HEK293T (cell line): Measurements from ENCODE around the gene NDFIP1.
"Not testable (repeated sequence)": the region's sequence is repeated elsewhere in the genome, so short reads cannot be mapped to it uniquely, and the experiment has no call there.

ENCODE experiments used
- CTCF ChIA-PET: fragments of 350-600 bp; formaldehyde crosslinking; extraction: SDS; loops from one replicate; lab custom pipeline; 2021; ENCODE audit warnings: antibody characterized with exemption, inconsistent platforms; lab: Yijun Ruan, JAX
- POLR2A ChIA-PET: fragments of 350-600 bp; formaldehyde crosslinking; extraction: SDS; loops from one replicate; lab custom pipeline; 2020; ENCODE audit warnings: antibody characterized with exemption, inconsistent platforms; lab: Yijun Ruan, JAX
- DNase-seq: peaks from one replicate; pipeline ENCODE4 v3.0.0; 2012; ENCODE audit warnings: mixed read lengths; ENCODE audit errors: extremely low spot score
- ARNT ChIP-seq: fragments of 450-650 bp; IDR thresholded peaks from 2 replicates; pipeline ENCODE4 v1.6.1; 2017; ENCODE audit warnings: mild to moderate bottlenecking
- BHLHE40 ChIP-seq: fragments of 450-650 bp; IDR thresholded peaks from 2 replicates; pipeline ENCODE4 v1.6.1; 2016; ENCODE audit warnings: mild to moderate bottlenecking, moderate library complexity, borderline replicate concordance
- CTBP1 ChIP-seq: fragments of 450-650 bp; IDR thresholded peaks from 2 replicates; pipeline ENCODE4 v1.6.1; 2016; ENCODE audit warnings: borderline replicate concordance
- ELF4 ChIP-seq: fragments of 450-650 bp; IDR thresholded peaks from 2 replicates; pipeline ENCODE4 v1.6.1; 2017; ENCODE audit warnings: antibody characterized with exemption
- FOXA1 ChIP-seq: fragments of 450-650 bp; IDR thresholded peaks from 2 replicates; pipeline ENCODE4 v1.6.1; 2016; ENCODE audit warnings: mild to moderate bottlenecking
- FOXK2 ChIP-seq: fragments of 450-650 bp; IDR thresholded peaks from 2 replicates; pipeline ENCODE4 v1.6.1; 2016; ENCODE audit warnings: mild to moderate bottlenecking
- FOXM1 ChIP-seq: fragments of 450-650 bp; IDR thresholded peaks from 2 replicates; pipeline ENCODE4 v1.6.1; 2017; ENCODE audit warnings: mild to moderate bottlenecking, borderline replicate concordance
- HDGF ChIP-seq: fragments of 450-650 bp; IDR thresholded peaks from 2 replicates; pipeline ENCODE4 v1.6.1; 2017; ENCODE audit warnings: antibody characterized with exemption, borderline replicate concordance
- L3MBTL2 ChIP-seq: fragments of 450-650 bp; conservative IDR thresholded peaks from 2 replicates; pipeline ENCODE4 v1.6.1; 2016; ENCODE audit warnings: mild to moderate bottlenecking
- LEF1 ChIP-seq: fragments of 450-650 bp; IDR thresholded peaks from 2 replicates; pipeline ENCODE4 v1.6.1; 2017; ENCODE audit warnings: mild to moderate bottlenecking, borderline replicate concordance
- NFRKB ChIP-seq: fragments of 450-650 bp; IDR thresholded peaks from 2 replicates; pipeline ENCODE4 v1.6.1; 2016; ENCODE audit warnings: mild to moderate bottlenecking, moderate library complexity
- SP1 ChIP-seq: fragments of 450-650 bp; IDR thresholded peaks from 2 replicates; pipeline ENCODE4 v1.6.1; 2017
- SUZ12 ChIP-seq: fragments of 450-650 bp; IDR thresholded peaks from 2 replicates; pipeline ENCODE4 v1.6.1; 2016; ENCODE audit warnings: mild to moderate bottlenecking
- TARDBP ChIP-seq: fragments of 450-650 bp; IDR thresholded peaks from 2 replicates; pipeline ENCODE4 v1.6.1; 2016
- ZNF384 ChIP-seq: fragments of 450-650 bp; IDR thresholded peaks from 2 replicates; pipeline ENCODE4 v1.6.1; 2016
- TF ChIP-seq, protein P1 (sequence below): fragments of 450-650 bp; IDR thresholded peaks from 2 replicates; pipeline ENCODE4 v1.6.1; 2016

The NDFIP1 gene

DNA sequence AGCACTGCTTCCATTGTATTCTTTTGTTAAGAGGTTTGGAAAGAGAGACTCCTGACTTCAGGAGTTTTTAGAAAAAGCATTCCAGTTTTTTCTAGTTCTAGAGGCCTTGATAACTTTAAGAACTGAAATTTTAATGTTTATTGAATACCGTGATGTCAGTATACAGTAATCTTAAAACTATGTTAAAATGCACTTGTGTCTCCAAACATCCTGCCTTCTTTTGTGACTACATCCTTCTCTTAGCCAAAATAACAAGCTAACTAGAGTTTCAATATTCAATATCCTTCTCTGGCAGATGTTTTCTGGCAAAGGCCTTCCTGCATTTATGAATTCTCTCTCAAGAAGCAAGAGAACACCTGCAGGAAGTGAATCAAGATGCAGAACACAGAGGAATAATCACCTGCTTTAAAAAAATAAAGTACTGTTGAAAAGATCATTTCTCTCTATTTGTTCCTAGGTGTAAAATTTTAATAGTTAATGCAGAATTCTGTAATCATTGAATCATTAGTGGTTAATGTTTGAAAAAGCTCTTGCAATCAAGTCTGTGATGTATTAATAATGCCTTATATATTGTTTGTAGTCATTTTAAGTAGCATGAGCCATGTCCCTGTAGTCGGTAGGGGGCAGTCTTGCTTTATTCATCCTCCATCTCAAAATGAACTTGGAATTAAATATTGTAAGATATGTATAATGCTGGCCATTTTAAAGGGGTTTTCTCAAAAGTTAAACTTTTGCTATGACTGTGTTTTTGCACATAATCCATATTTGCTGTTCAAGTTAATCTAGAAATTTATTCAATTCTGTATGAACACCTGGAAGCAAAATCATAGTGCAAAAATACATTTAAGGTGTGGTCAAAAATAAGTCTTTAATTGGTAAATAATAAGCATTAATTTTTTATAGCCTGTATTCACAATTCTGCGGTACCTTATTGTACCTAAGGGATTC, 43.1 kb downstream of the NDFIP1 start:
- DNase-seq: peak; percentile 22
- ChIA-PET CTCF (interaction anchor here (0.8 to 1.6 kb wide), 5 partner anchors 9 to 398 kb away, joined by 3 to 7 read pairs (median 4); no protein-coding TSS in a partner anchor), POLR2A (no interaction called here)
- TF ChIP-seq LEF1 (no peak), FOXA1 (no peak), SUZ12 (no peak)
- TF ChIP-seq, protein P1, sequence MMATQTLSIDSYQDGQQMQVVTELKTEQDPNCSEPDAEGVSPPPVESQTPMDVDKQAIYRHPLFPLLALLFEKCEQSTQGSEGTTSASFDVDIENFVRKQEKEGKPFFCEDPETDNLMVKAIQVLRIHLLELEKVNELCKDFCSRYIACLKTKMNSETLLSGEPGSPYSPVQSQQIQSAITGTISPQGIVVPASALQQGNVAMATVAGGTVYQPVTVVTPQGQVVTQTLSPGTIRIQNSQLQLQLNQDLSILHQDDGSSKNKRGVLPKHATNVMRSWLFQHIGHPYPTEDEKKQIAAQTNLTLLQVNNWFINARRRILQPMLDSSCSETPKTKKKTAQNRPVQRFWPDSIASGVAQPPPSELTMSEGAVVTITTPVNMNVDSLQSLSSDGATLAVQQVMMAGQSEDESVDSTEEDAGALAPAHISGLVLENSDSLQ: no peak

DNA sequence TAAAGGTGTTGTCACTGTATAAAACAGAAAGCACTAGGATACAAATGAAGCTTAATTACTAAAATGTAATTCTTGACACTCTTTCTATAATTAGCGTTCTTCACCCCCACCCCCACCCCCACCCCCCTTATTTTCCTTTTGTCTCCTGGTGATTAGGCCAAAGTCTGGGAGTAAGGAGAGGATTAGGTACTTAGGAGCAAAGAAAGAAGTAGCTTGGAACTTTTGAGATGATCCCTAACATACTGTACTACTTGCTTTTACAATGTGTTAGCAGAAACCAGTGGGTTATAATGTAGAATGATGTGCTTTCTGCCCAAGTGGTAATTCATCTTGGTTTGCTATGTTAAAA, 43.8 kb downstream of the NDFIP1 start:
- DNase-seq: no peak
- ChIA-PET CTCF (interaction anchor here (0.7 to 1.6 kb wide), 6 partner anchors 9 to 399 kb away, joined by 3 to 7 read pairs (median 4); no protein-coding TSS in a partner anchor), POLR2A (no interaction called here)
- TF ChIP-seq CTBP1 (no peak), TARDBP (no peak), SP1 (no peak), ZNF384 (no peak), HDGF (no peak), BHLHE40 (no peak), NFRKB (no peak), ELF4 (no peak), ARNT (no peak), SUZ12 (no peak), FOXA1 (no peak), L3MBTL2 (no peak), FOXK2 (no peak), LEF1 (no peak), FOXM1 (no peak)
- TF ChIP-seq, protein P1: no peak

DNA sequence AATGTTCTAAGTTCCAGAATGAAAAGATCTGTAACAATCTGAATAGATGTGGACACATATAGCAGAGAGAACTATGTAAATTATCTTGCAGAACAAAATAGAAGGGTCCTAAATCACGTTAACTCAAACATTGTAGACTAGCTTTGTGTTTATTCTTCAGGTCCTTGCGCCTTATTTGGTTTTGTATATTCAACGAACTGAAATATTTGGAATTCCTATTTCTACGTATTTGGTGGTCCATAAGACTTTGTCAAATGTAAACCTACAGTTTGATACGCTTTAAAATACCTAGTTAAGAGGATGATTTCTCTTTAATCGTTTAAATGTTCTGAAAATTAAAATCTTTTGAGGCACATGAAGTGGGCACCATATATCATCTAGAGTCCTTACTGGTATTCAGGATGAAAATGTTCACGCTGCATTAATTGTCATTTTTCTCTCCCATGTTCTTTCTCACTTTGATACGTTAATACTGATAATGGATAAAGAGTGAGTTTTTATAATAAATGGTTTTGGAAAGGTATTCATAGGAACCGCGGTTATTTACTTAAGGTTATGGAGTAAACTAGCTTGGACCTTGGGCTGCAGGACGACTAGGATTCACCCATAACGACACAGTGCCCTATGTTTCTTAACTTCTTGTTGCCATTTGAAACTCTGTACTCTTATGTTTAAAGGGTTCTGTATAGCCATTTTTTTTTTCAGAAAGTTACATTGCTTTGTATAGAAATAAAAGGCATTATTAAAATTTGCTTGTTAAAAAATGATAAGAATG, 45.3 kb downstream of the NDFIP1 start:
- DNase-seq: no peak
- ChIA-PET POLR2A (no interaction called here), CTCF (interaction anchor here (0.5 to 0.8 kb wide), 2 partner anchors 162 to 387 kb away, joined by 3 read pairs; no protein-coding TSS in a partner anchor)
- no peak for TF ChIP-seq SUZ12
- no peak for TF ChIP-seq BHLHE40
- no peak for TF ChIP-seq TARDBP
- no peak for TF ChIP-seq FOXA1
- TF ChIP-seq HDGF: no peak
- no peak for TF ChIP-seq ELF4
- no peak for TF ChIP-seq FOXK2
- TF ChIP-seq FOXM1: no peak
- no peak for TF ChIP-seq CTBP1
- TF ChIP-seq LEF1: no peak
- no peak for TF ChIP-seq NFRKB
- no peak for TF ChIP-seq ARNT
- TF ChIP-seq, protein P1: no peak
- TF ChIP-seq L3MBTL2: no peak
- TF ChIP-seq SP1: no peak
- no peak for TF ChIP-seq ZNF384

DNA sequence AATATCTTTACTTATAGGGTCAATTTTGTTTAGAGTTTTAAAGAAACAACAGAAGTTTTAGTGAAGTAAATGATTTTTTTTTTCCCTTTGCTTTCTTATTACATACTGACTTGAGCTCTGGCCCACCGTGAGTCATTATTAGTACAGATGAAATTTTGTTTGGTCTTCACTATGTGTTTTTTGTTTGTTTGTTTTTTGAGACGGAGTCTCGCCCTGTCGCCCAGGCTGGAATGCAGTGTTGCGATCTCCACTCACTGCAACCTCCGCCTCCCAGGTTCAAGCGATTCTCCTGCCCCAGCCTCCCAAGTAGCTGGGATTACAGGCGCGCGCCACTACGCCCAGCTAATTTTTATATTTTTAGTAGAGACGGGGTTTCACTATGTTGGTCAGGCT, 45.9 kb downstream of the NDFIP1 start:
- POLR2A ChIA-PET, DNase-seq: not testable (repeated sequence)
- CTCF ChIA-PET: interaction anchor here (0.5 to 0.8 kb wide), 3 partner anchors 11 to 387 kb away, joined by 3 read pairs; no protein-coding TSS in a partner anchor

DNA sequence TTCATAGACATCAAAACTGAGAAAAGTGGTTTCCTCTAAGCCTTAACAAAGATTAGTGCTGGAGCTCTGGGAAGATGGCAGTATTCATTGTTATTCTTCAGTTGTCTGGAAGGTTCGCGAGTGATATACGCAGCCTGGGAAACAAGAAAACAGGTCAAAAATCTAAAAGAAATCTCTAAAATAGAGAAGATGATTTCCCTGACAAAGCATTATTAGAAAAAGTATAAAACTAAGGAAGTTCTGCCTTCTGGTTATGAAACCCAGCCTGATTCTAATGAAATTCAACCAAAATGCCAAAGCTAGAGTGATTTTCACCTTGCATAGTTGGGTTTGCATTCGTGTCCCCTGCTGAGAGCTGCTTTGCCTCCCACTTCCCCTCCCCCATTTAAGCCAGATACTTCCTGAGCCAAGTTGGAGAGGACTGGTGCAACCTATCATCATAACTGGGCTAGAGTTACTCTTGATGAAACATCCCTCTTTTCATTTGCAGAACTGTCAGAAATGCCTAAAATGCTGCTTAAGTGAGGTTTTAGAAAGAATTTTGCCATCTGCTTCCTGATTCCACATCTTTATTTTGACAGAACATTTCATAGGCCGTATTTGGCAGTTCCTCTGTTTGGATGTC, 48.4 kb downstream of the NDFIP1 start:
- TF ChIP-seq TARDBP (no peak), ELF4 (no peak), NFRKB (no peak), ZNF384 (no peak), L3MBTL2 (no peak), BHLHE40 (no peak), CTBP1 (no peak)
- ChIA-PET CTCF (no interaction called here), POLR2A (no interaction called here)
- no peak for DNase-seq

DNA sequence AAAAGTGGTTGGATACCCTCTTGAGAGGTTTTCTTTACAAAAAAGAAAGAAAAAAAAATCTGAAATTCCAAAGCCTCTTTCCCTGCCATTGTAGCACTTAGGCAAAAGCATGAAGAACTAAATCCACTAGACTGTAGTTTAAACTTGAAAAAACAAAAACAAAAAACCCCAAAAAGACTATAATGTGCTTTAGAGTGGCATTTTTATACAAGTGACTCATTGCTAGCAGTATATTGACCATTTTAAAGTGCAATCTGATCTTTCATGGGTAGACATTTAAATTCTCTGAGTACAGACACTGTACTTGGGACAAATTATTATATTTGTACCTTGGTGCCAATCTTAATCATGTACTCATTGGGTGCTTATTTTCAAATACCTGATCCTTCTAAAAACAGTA, 50.8 kb downstream of the NDFIP1 start:
- DNase-seq: no peak
- TF ChIP-seq, protein P1: peak; percentile 38; the same call in 1 of the 2 replicates
- TF ChIP-seq CTBP1: no peak
- POLR2A ChIA-PET: no interaction called here
- CTCF ChIA-PET: no interaction called here
